SK-N-SH treated with all-trans-retinoic acid at 6 μM for 48 hours (cell line): ENCODE data around the gene SMARCC1.

Source experiments
- ATAC-seq: fragments of 200-7000 bp; cut with Tn5 transposase; 3 replicates; pipeline ENCODE4 v1.9.1; 2020; ENCODE audit warnings: mild to moderate bottlenecking, moderate library complexity
- ARNTL ChIP-seq: fragments of 450-650 bp; formaldehyde crosslinking; IDR thresholded peaks from 2 replicates; pipeline ENCODE4 v1.5.0; 2020; ENCODE audit warnings: low read depth, mild to moderate bottlenecking, moderate library complexity, borderline replicate concordance
- BACH2 ChIP-seq: fragments of 250-450 bp; sonication (Bioruptor Pico); IDR thresholded peaks from 2 replicates; pipeline ENCODE4 v1.9.0; 2021; ENCODE audit warnings: mild to moderate bottlenecking, borderline replicate concordance
- GLIS3 ChIP-seq: fragments of 250-450 bp; sonication (Bioruptor Pico); IDR thresholded peaks from 2 replicates; pipeline ENCODE4 v1.5.0; 2020; ENCODE audit warnings: mild to moderate bottlenecking, moderate library complexity
- ISL1 ChIP-seq: fragments of 250-450 bp; sonication (Bioruptor Pico); IDR thresholded peaks from 2 replicates; pipeline ENCODE4 v2.1.2; 2022; ENCODE audit warnings: mild to moderate bottlenecking, moderate library complexity
- OSR1 ChIP-seq: fragments of 250-450 bp; sonication (Bioruptor Pico); IDR thresholded peaks from 2 replicates; pipeline ENCODE4 v1.8.0; 2022; ENCODE audit warnings: moderate library complexity, mild to moderate bottlenecking, inconsistent platforms
- PATZ1 ChIP-seq: fragments of 250-450 bp; sonication (Bioruptor Pico); IDR thresholded peaks from 2 replicates; pipeline ENCODE4 v1.8.0; 2020; ENCODE audit warnings: mild to moderate bottlenecking, moderate library complexity, borderline replicate concordance
- POU6F1 ChIP-seq: fragments of 250-450 bp; sonication (Bioruptor Pico); IDR thresholded peaks from 2 replicates; pipeline ENCODE4 v1.8.0; 2021; ENCODE audit warnings: low read depth, mild to moderate bottlenecking, moderate library complexity, borderline replicate concordance
- PPARA ChIP-seq: fragments of 250-450 bp; sonication (Bioruptor Pico); IDR thresholded peaks from 2 replicates; pipeline ENCODE4 v1.5.0; 2020; ENCODE audit warnings: mild to moderate bottlenecking, borderline replicate concordance
- SNAI2 ChIP-seq: fragments of 250-450 bp; sonication (Bioruptor Pico); IDR thresholded peaks from 2 replicates; pipeline ENCODE4 v1.5.0; 2020; ENCODE audit warnings: mild to moderate bottlenecking, moderate library complexity
- TOX ChIP-seq: fragments of 250-450 bp; sonication (Bioruptor Pico); IDR thresholded peaks from 2 replicates; pipeline ENCODE4 v1.8.0; 2021; ENCODE audit warnings: mild to moderate bottlenecking, moderate library complexity, borderline replicate concordance
- ZC3H10 ChIP-seq: fragments of 250-450 bp; sonication (Bioruptor Pico); IDR thresholded peaks from 2 replicates; pipeline ENCODE4 v1.5.1; 2021; ENCODE audit warnings: mild to moderate bottlenecking, moderate library complexity
- ZFP3 ChIP-seq: fragments of 250-450 bp; sonication (Bioruptor Pico); IDR thresholded peaks from 2 replicates; pipeline ENCODE4 v1.5.0; 2020; ENCODE audit warnings: mild to moderate bottlenecking, moderate library complexity
- ZFP30 ChIP-seq: fragments of 450-650 bp; formaldehyde crosslinking; IDR thresholded peaks from 2 replicates; pipeline ENCODE4 v1.5.0; 2022; ENCODE audit warnings: mild to moderate bottlenecking, moderate library complexity
- ZNF565 ChIP-seq: fragments of 450-650 bp; formaldehyde crosslinking; conservative IDR thresholded peaks from 2 replicates; pipeline ENCODE4 v1.5.0; 2020; ENCODE audit warnings: low read depth, mild to moderate bottlenecking, moderate library complexity
- ZNF70 ChIP-seq: fragments of 450-650 bp; formaldehyde crosslinking; IDR thresholded peaks from 2 replicates; pipeline ENCODE4 v1.5.0; 2020; ENCODE audit warnings: mild to moderate bottlenecking, moderate library complexity
- ZNF8 ChIP-seq: fragments of 450-650 bp; formaldehyde crosslinking; IDR thresholded peaks from 2 replicates; pipeline ENCODE4 v1.5.0; 2020; ENCODE audit warnings: mild to moderate bottlenecking, moderate library complexity
- TF ChIP-seq, protein P1 (sequence below): fragments of 250-450 bp; sonication (Bioruptor Pico); IDR thresholded peaks from 2 replicates; pipeline ENCODE4 v1.5.1; 2020; ENCODE audit warnings: low read depth, mild to moderate bottlenecking, moderate library complexity
- TF ChIP-seq, protein P2 (sequence below): fragments of 250-450 bp; sonication (Bioruptor Pico); IDR thresholded peaks from 2 replicates; pipeline ENCODE4 v1.5.0; 2020; ENCODE audit warnings: mild to moderate bottlenecking, moderate library complexity
- TF ChIP-seq, protein P3 (sequence below): fragments of 250-450 bp; sonication (Bioruptor Pico); IDR thresholded peaks from 2 replicates; pipeline ENCODE4 v1.5.1; 2021; ENCODE audit warnings: mild to moderate bottlenecking, moderate library complexity

SMARCC1 gene

GRCh38 chr3:47553407-47553806, 228.3 kb downstream of the SMARCC1 start:
- ATAC-seq, result no peak
- TF ChIP-seq ZNF8 (CRISPR knock-in tag) (no peak), ZC3H10 (CRISPR knock-in tag) (no peak), ZNF565 (CRISPR knock-in tag) (no peak), TOX (no peak), ZFP30 (CRISPR knock-in tag) (no peak), ZFP3 (no peak), ZNF70 (CRISPR knock-in tag) (no peak), PPARA (CRISPR knock-in tag) (no peak), OSR1 (no peak), PATZ1 (CRISPR knock-in tag) (no peak), ARNTL (CRISPR knock-in tag) (no peak), GLIS3 (no peak), BACH2 (no peak), SNAI2 (CRISPR knock-in tag) (no peak), ISL1 (no peak)
- TF ChIP-seq, protein P1, sequence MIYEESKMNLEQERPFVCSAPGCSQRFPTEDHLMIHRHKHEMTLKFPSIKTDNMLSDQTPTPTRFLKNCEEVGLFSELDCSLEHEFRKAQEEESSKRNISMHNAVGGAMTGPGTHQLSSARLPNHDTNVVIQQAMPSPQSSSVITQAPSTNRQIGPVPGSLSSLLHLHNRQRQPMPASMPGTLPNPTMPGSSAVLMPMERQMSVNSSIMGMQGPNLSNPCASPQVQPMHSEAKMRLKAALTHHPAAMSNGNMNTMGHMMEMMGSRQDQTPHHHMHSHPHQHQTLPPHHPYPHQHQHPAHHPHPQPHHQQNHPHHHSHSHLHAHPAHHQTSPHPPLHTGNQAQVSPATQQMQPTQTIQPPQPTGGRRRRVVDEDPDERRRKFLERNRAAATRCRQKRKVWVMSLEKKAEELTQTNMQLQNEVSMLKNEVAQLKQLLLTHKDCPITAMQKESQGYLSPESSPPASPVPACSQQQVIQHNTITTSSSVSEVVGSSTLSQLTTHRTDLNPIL, result no peak
- TF ChIP-seq, protein P2, sequence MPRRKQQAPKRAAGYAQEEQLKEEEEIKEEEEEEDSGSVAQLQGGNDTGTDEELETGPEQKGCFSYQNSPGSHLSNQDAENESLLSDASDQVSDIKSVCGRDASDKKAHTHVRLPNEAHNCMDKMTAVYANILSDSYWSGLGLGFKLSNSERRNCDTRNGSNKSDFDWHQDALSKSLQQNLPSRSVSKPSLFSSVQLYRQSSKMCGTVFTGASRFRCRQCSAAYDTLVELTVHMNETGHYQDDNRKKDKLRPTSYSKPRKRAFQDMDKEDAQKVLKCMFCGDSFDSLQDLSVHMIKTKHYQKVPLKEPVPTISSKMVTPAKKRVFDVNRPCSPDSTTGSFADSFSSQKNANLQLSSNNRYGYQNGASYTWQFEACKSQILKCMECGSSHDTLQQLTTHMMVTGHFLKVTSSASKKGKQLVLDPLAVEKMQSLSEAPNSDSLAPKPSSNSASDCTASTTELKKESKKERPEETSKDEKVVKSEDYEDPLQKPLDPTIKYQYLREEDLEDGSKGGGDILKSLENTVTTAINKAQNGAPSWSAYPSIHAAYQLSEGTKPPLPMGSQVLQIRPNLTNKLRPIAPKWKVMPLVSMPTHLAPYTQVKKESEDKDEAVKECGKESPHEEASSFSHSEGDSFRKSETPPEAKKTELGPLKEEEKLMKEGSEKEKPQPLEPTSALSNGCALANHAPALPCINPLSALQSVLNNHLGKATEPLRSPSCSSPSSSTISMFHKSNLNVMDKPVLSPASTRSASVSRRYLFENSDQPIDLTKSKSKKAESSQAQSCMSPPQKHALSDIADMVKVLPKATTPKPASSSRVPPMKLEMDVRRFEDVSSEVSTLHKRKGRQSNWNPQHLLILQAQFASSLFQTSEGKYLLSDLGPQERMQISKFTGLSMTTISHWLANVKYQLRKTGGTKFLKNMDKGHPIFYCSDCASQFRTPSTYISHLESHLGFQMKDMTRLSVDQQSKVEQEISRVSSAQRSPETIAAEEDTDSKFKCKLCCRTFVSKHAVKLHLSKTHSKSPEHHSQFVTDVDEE (CRISPR knock-in tag), result no peak
- TF ChIP-seq, protein P3, sequence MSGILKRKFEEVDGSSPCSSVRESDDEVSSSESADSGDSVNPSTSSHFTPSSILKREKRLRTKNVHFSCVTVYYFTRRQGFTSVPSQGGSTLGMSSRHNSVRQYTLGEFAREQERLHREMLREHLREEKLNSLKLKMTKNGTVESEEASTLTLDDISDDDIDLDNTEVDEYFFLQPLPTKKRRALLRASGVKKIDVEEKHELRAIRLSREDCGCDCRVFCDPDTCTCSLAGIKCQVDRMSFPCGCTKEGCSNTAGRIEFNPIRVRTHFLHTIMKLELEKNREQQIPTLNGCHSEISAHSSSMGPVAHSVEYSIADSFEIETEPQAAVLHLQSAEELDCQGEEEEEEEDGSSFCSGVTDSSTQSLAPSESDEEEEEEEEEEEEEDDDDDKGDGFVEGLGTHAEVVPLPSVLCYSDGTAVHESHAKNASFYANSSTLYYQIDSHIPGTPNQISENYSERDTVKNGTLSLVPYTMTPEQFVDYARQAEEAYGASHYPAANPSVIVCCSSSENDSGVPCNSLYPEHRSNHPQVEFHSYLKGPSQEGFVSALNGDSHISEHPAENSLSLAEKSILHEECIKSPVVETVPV (CRISPR knock-in tag), result no peak

- TF ChIP-seq ZNF70 (CRISPR knock-in tag) (no peak), POU6F1 (CRISPR knock-in tag) (no peak), ISL1 (no peak), BACH2 (no peak), TOX (no peak), PATZ1 (CRISPR knock-in tag) (no peak), ZNF565 (CRISPR knock-in tag) (no peak)
- TF ChIP-seq, protein P1, result no peak
- TF ChIP-seq, protein P3 (CRISPR knock-in tag), result no peak
- TF ChIP-seq, all 23 proteins: peak for 0
These were observed 239.1 kb downstream of the SMARCC1 start for GRCh38 chr3:47542471-47543173.

More at GRCh38 chr3:47542471-47543173, 239.1 kb downstream of the SMARCC1 start:
- no peak for ATAC-seq
